Neural progenitor cell (in vitro differentiated cells): ENCODE measurements around the gene CXXC4.

ENCODE experiments used
- CTCF ChIP-seq: fragments of 200-600 bp; sonication (generic); IDR thresholded peaks from 2 replicates; pipeline ENCODE4 v1.5.1; 2017; ENCODE audit warnings: antibody characterized with exemption, mild to moderate bottlenecking
- EZH2 ChIP-seq: fragments of 200-600 bp; sonication (generic); IDR thresholded peaks from 2 replicates; pipeline ENCODE4 v1.6.1; 2017; ENCODE audit warnings: antibody characterized with exemption, mild to moderate bottlenecking, moderate library complexity
- EZH2phosphoT487 ChIP-seq: fragments of 200-600 bp; sonication (generic); IDR thresholded peaks from 2 replicates; pipeline ENCODE4 v1.6.1; 2017; ENCODE audit warnings: antibody characterized with exemption

- no peak for TF ChIP-seq CTCF
- TF ChIP-seq EZH2phosphoT487: no peak
- TF ChIP-seq EZH2: no peak
Observed at GRCh38 chr4:104447294-104447693, 47.4 kb downstream of the CXXC4 start.
